RPMI7951 (cell line): ENCODE measurements around the gene ADTRP. TPM values are rescaled to one million over a fixed set of nuclear protein-coding genes. Genes with fewer than 3 reads are reported as not detected.
A peak's percentile ranks its signal among the peaks of the same experiment; 100 is the strongest.

ENCODE experiments used
- DNase-seq: peaks from one replicate; pipeline ENCODE4 v3.0.0-alpha.2; 2012; ENCODE audit warnings: low read depth
- total RNA-seq: library from RNA; depleted of rRNA; stranded (reverse); fragments of >200 nt; shearing (Covaris generic); gene quantifications from 2 replicates; pipeline ENCODE4 v1.2.3, GENCODE V29; 2014

ADTRP gene
- total RNA-seq, 1 experiment from 2014 or later, result 0.48 TPM

DNA sequence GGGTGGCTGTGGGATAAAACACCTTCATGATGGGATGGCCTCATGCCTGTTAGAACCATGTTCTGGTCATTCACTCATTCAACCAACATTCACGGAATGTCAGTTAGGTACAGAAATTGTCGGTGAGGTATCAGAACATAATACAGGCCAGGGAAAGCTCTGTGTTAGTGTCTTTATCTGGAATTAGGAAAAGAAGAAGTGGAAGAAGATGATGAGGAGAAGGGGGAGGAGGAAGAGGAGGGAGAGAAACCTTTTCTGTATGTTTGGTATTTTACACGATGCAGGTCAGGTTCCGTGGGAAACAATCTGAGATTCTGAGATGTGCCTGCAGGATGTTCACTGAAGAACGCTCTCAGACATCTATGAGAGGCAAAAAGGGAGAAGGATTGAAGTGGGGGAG, 5.6 kb downstream of the ADTRP start:
- no peak for DNase-seq

DNA sequence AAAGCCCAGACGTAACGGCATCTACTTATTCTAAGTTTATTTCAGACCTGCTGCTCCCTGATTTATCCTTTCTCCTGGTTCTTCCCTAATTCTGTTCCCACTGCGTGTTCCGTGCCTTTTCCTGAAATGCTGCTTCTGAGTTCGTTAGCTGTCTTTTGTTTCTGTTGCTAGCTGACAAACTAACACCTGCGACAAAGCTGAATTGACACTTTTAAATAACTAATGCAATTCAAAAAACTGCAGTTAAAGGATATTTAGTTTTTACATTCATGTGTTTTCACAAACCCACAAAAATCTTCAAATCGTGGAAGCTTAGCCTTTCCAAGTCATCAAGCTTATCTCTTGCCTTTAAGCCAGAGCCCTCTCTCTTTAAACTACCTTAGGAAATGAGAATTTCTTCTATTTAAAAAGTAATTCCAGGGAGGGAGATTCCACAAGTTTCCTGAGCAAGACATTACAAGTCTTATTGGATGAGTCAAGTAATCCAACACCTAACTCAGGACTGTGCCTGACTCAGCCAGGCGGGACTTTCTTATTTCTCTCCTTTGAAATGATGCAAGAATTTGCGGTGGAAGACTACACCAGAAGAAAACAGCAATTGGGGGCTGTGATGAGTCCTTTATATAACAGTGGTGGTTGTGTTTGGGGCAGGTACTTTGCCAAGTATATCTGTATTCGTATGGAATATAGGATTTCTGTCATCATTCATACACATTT, 6.3 kb downstream of the ADTRP start:
- DNase-seq, result peak; percentile 94

DNA sequence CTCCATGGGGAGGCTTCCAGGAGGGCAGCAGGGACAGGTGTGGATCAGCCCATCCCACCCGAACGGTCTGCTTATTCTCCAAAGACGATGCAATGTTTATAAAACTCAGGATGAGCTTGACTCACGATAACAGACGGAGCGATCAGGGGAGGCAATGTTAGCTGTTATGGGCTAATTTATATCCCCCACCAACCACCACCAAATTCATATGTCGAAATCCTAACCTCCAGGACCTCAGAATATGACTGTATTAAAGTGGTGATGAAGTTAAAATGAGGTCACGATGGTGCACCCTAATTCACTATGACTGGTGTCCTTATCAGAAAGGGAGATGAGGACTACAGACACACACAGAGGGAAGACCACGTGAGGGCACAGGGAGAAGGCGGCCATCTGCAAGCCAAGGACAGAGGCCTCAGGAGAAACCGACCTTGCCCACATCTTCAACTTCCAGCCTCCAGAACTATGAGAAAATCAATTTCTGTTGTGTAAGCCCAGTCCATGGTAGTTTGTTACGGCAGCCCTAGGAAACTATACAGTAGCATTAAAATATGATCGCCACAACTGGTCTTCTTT, 7.0 kb downstream of the ADTRP start:
- DNase-seq, result peak; percentile 39

DNA sequence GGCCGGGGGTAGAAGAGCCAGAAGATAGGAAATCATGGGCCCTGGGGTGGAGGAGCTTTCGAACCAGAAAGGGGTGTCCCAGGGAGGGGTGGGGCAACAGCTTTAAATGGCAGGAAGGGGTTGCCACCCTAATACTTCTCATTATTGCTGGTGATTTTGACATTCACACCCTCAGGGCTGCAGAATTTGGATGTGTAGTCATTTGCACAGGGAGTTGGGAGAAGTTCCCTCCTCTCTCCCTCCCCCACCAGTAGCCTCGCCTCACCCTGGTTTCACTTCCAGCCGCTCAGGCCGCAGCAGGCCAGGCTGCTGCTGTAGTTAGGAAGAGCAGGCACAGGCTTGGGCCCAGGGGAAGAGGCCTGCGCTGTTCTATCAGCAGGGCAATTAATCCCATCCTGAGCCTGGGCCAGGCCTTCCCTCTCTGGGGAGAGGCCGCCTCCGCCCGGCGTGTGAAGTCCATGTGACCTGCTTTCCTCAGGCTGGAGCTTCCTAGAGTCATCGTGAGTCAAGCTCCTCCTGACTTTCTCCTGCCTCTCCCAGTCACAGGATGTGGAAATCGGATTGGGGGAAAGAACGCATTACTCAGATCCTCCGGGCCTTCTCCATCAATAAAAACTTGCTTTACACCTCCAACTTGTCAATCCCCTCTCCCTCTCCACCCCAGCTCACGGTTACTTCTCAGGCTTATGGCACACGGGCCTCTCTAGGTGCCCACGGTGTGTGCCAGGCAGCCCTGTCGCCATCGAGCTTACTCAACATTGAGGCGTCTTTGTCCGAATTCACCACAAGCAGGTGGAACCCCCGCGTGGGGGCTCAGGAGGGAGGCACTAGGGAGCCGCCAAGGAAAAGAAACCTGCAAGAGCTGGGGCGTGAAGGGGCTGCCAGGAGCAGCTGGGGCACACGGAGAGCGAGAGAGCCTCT, 7.8 kb downstream of the ADTRP start:
- DNase-seq, result peak; percentile 99

DNA sequence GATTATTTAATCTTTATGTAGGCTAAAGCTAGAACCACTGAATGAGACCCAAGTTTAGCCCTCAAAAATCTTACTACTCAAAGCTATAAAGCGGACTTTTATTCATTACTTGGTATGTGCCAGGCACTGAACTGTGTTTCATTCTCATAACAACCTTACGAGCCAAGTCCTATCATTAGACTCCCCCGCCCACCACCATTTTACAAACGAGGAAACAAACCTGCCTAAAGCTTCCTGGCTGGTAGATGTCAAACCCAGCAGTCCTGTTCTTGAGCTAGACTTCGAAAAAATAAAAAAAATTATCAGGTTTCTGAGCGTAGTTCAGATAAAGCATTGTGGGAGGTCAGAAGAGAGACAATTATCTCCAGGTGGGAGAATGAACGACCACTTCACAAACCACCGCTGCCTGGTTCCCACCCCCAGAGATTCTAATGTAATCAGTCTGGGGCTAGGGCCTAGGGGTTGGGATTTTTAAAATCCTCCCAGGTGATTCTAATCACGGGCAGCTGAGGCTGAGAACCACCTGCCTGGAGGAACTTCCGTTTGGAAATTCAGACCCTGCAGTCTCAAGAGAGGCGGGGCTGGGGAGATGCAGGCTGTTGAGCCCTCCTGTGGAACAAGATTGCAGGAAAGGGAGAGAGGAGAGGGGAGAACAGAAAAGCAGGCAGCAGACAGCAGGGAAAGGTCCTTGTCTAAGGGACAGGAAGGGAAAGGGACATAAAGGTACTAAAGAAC, 8.6 kb downstream of the ADTRP start:
- DNase-seq, result peak; percentile 19

DNA sequence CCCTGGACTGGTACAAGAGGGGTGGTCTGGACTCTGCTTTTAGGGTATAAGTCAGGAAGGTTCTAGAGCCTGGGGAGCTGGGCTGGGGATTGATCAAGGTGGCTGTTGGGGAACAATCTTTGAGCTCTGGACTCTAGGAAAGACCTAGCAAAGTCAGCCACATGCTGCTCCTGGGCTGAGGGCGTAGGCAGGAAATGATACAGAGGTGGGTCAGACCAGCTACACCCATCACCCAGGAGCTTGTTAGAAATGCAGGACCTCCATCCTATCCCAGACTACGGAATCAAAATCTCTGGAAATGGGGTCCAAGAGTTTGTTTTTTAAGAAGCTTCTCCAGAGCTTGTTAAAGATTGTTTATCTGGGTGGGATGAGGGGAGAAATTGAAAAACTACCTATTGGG, 9.4 kb downstream of the ADTRP start:
- peak; percentile 31 for DNase-seq

DNA sequence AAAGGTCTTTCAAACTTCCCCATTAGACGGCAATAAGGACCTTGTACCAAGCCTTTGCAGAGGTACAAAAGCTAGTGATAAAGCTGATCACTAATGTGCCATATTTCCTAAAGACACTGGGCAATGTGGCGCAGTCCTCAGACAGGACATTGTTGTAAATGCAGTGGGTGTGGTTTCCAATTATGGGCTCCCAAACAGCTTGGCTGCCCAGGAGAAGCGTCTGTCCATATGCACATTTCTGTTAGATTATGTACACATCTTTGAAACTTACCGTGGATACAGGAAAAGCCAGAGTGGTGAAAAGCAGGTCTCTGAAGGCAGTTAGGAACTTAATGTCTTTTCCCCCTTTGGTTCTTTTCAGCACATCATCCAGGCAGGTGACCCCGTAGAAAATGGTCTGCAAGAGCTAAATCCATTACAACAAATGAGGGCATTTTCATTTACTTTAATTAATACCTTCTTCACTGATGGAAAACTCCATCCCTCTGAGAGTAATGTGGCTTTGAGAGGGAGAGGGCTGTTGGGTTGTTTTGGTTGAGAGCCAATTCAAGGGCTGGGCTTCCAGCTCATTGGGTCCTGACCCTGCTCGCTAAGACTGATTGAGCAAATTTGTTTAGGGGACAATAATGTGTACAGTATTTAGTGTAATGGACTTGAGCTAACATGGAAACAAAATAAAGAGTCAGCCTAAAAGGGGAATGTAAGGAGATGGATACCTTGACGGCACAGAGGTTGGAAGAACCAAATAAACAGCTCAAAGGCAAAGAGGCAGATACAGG, 10.4 kb downstream of the ADTRP start:
- DNase-seq, result no peak

DNA sequence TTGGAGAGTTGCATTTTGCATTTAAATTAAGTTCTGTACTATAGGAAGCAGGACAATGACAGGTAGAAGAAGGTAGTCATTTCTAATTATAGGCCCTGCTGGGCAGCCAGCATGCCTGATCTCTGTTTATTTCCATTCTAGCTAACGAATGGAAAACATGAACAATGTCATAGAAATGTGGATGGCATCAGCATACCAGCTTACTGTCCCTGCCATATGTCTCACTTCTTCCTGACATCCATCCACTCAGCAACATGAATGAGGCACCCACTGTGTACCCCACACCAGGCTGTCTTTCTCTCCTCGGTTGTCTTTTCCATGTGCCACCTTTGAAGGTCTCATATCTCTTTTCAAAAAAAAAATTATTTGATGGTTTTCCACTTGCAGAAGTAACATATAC, 11.1 kb downstream of the ADTRP start:
- DNase-seq, result no peak

DNA sequence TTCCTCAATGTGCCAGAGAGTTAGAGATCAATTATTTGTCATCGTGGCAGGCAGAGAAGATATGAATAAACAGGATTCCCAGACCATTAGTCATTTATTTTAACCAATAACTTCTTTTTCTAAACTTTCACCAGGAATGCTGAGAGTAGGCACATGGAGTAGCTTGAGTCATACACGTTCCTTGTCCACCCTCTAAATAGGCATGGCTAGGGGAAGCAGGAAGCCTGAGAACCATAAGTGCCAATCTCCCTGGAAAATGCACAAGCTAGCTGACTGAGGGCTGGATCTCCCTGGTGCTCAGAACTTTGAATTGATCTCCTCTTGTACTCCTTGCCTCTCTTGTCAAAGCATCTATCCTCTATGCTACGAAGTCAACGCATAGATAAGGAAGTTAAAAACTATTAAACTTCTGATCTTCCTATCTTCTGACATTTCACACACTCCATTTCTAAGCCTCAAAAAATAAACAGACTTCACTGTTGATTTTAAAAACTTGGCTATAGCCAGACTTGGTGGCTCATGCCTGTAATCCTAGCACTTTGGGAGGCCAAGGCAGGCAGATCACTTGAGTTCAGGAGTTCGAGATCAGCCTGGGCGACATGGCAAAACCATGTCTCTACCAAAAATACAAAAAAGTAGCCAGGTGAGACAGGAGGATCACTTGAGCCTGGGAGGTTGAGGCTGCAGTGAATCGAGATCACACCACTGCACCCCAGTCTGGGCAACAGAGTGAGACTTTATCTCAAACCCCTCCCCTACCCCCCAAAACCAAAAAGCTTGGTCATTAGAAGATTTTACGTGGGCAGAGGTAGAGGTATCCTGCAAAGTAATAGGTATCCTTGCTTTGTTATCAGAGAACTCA, 11.8 kb downstream of the ADTRP start:
- peak; percentile 97 for DNase-seq

DNA sequence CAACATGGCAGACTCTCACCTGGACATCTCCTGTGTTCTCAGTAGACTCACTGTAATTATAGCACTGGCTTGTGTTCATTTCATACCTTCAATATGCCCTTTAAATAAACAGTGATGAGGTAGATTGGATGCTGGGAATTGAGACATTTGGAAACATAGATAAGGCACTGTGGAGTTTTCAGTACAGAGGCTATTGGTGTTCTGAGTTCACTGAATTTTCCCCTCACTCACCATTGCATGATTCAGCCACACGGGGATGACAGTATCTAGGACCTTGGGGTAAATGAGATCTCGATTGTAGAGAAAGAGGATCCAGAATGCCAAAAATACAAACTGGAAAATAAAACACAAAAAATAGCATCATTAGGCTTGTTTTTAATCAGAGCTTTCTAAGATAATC, 12.6 kb downstream of the ADTRP start:
- peak; percentile 20 for DNase-seq

DNA sequence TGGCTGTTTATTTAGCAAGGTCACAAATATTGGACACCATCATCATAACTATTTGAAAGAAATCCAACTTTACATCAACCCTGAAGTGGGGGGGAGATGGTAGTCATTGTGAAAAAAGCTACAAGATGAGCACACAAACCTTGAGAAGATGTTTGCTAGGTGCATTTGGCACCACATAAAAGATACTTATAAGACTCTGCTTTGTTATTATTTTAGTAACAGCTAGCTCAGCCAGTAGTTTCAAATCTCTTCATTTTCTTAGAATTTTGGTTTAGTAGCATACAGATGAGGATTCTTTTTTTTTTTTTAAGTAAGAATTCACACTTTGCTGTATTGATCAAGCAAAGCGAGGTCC, 14.4 kb downstream of the ADTRP start:
- no peak for DNase-seq

DNA sequence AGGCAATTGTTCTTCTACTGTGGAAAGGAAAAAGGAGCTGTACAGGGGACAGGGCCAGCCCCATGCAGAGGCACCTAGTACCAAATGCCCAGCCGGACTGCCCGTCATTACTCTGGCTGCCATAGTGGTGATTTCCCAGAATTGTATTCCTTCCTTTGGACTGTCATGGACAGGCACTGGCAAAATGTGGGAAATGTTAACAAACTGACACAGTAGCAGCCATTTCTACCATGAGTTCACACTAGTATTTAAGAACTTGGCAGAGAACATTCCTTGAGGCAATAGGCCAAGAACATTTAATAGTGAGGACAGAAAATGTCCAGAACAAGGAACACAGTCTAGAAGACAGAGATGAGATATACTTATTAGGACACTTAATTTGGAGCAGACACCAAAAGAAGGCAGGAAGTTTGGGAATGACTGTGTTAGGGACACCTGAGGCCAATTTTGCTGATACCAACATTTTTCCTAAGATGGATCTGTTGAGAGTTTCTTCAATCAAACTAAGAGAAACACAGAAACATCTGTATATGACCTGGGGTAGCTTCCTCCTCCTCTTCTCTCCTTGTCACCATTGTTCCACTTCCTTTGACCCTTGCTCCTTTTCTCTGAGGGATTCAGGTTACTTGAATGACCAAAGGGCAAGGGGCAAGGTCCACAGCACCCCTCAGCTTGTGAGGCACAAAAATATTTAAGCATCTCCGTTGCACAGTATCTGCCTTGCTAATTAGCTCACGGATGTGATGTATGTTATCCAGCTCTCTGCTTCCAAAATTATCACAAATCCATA, 14.9 kb downstream of the ADTRP start:
- DNase-seq, result no peak

DNA sequence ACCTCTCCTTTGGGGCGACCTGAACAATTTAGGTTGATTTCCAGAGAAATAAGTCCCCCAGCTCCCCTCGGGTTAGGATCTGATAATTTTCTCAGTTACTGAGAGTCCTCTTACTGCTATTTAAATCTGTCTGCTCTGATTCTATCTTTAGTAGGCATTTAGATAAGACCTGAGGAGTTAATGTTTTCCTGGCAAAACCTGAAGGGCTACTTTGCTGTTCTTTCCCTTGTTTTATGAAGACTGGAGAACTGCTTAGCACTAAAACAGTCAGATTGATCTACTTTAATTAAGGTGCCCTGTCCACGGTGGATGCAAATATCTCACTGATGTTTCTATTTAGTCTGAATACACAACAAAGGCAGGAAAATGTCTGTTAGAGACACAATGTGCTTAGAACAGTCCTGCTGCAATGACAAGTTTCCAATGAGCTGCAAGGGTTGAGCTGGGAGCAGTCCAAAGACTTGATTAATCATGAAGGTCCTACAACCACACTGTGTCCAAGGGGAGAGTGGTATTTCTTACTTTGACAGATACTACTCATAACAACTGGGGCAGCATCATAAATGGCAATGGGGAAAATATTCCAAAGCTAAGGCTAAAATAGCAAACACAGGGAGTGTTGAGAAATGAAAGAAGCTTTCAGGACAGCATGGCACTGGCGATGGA, 15.7 kb downstream of the ADTRP start:
- DNase-seq, result no peak

DNA sequence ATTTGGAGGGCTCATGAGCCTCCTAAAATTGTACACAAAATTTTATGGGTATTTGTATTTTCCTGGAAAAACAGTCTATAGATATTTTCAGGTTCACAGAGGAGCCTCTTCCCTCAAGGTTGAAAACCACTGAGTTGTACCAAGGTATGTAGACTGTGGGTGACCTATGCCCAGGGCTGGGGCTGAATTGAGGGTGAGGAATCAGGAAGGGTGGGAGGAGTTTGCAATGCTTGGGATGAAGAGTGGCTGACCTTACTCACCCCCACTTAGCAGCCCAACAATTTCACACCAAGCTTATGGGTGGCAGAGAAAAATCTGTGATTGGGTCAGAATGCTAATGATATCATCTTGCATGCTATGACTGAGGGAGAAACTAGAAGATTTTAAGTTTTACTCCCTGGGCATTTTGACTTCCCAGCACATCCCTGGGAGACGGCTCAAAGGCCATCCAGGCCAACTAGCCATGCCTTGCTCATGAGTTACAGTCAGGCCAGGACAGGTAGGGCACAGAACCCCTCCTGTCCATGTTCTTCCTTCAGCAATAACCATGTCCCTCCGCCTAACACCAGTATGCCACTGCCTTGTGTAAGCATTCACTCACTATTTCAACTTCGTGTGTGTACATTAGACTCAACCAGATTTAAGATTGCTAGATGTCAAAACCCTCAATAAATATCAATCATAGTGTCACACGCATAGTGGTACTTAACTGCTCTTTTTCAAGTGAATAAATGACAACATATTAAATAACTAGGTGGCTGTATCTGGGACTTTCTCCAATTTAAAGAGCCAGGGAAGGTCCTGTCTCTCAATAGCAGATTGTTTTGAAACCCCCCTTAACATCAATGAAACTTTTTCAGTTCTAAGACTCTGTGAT, 16.6 kb downstream of the ADTRP start:
- no peak for DNase-seq

DNA sequence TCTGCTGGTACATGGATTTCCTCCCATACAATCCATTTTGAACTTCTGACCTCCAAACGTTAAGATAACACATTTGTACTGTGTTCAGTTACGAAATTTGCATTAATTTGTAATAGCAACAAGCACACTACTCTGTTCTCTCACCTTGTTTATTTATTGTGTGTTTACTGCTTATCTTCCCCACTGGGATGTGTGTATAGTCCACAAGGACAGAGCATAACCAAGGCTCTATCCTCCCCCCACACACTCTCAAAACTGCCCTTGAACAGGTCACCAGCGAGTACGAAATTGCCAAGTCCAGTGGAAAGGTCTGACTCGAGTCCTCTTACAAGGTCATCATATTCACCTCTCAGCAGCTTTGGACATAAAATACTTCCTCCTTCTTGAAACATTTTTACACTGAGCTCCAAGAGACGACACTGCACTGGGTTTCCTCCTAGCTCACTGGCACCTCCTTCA, 18.6 kb downstream of the ADTRP start:
- no peak for DNase-seq

DNA sequence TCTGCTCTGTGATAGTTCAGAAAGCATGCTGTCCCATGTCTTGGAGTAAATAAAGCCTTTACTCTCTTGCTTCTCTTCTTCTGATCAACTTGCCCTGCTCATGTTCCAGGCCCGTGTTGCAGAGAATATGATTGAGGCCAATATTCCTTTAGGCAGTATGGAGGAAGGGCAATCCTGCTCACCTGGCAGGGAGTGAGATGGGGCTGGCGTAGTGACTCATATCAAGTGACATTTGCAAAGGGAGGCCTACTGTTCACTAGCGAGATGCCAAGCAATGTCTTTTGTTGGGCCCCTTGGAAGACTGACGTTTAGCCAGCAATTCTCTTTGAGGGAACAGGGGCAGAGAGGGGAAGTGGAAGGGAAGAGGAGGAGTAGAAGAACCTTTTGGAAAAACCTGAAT, 19.7 kb downstream of the ADTRP start:
- DNase-seq, result no peak

DNA sequence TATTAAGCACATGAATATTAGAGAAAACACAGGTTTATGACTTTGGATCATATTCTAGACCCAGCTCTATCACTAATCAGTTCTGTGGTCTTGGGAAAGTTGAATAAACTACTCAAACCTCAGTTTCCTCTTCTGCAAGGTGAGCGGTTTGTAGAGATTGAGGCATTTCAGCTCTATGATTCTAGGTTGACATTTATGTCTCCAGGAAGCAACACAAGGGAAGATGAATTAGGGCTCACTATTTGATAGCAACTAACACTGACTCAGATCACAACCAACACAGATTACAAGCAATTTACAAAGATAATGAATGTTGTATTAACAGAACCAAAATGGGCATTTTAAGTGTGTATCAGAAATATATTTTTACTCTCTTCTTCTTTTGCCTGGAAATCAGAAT, 21.9 kb downstream of the ADTRP start:
- no peak for DNase-seq

DNA sequence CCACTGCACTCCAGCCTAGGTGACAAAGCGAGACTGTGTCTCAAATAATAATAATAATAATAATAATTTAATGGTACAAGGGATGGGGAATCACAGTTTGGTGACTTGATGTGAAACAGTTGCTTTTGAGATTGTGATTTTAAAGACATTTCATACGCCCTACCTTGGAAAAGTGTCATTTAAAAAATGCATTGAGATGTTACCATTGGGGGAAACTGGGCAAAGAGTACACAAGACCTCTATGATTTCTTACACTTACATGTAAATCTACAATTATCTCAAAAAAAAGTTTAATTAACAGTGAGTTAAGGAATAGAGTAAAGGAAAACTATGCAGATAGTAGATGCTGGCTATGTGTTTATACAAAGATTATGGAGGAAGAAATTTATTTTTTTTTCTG, 22.3 kb downstream of the ADTRP start:
- no peak for DNase-seq
